ENCODE results near the gene FGD3.

DNA sequence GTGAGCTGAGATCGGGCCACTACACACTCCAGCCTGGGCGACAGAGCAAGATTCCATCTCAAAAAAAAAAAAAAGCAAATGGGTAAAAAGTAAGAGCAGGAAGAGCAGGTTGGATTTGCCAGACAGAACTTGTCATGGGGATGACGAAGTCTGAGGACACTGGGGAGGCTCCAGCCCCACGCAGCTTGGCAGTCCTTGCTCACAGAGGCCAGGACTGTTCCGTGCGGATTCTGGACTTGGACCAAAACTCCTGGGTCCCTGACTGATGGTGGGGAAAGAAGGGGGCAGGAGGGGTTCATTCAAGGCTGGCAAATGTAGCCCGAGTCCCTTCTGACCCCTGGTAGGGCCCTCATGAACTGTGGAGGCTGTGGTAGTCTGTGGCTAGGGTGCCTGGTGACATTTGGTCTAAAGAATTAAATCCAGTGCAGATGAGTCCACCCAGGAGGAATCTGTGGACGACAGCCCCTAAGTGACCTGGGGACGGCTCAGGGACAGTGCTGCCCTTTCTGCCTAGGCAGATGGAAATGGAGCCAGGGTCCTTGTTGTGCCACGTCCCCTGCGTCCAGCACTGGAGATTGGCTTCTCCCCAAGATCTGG lies 3.1 kb downstream of the FGD3 start:
- TF ChIP-seq POLR2AphosphoS5 (IDR thresholded peaks at IDR 0.05) (no peak), POLR2A (IDR thresholded peaks at IDR 0.05) (no peak)
- TF ChIP-seq, protein P1, sequence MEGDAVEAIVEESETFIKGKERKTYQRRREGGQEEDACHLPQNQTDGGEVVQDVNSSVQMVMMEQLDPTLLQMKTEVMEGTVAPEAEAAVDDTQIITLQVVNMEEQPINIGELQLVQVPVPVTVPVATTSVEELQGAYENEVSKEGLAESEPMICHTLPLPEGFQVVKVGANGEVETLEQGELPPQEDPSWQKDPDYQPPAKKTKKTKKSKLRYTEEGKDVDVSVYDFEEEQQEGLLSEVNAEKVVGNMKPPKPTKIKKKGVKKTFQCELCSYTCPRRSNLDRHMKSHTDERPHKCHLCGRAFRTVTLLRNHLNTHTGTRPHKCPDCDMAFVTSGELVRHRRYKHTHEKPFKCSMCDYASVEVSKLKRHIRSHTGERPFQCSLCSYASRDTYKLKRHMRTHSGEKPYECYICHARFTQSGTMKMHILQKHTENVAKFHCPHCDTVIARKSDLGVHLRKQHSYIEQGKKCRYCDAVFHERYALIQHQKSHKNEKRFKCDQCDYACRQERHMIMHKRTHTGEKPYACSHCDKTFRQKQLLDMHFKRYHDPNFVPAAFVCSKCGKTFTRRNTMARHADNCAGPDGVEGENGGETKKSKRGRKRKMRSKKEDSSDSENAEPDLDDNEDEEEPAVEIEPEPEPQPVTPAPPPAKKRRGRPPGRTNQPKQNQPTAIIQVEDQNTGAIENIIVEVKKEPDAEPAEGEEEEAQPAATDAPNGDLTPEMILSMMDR (IDR thresholded peaks at IDR 0.05) = no peak

Data from upper lobe of left lung (tissue), 4 donors.